Spleen (tissue), 11 donors: ENCODE data around the gene RBMX. TPM values are rescaled to one million over a fixed set of nuclear protein-coding genes. Genes with fewer than 3 reads are reported as not detected.
A peak's percentile ranks its signal among the peaks of the same experiment; 100 is the strongest.

Experiments used
- DNase-seq: peaks from one replicate; pipeline ENCODE4 v3.0.0-alpha.2; 2020
- H3K27ac ChIP-seq, 8 donors: fragments of 200-600 bp; sonication (generic) in 7 of 8; 1 replicate in 4 of 8; 2 replicates in 4 of 8; pipeline versions ENCODE4 v1.5.0 to v1.8.0; 2016 to 2021; ENCODE audit warnings: inconsistent platforms in 4 of 8, mild to moderate bottlenecking in 4 of 8, moderate library complexity in 1 of 8
- H3K27me3 ChIP-seq, 7 donors: fragments of 200-600 bp; sonication (generic) in 6 of 7; replicated peaks in 1 of 7; 1 replicate in 4 of 7; 2 replicates in 3 of 7; pipeline versions ENCODE4 v1.5.0 to v1.8.0; 2016 to 2021; ENCODE audit warnings: inconsistent platforms in 3 of 7, mild to moderate bottlenecking in 1 of 7
- H3K36me3 ChIP-seq, 6 donors: fragments of 200-600 bp; sonication (generic) in 5 of 6; 1 replicate in 4 of 6; 2 replicates in 2 of 6; pipeline versions ENCODE4 v1.5.0 to v1.8.0; 2016 to 2021; ENCODE audit warnings: inconsistent platforms in 2 of 6
- H3K4me1 ChIP-seq, 6 donors: fragments of 200-600 bp; sonication (generic) in 5 of 6; 1 replicate in 3 of 6; 2 replicates in 3 of 6; pipeline versions ENCODE4 v1.5.0 to v1.8.0; 2016 to 2021; ENCODE audit warnings: inconsistent platforms in 3 of 6
- H3K4me3 ChIP-seq, 8 donors: fragments of 200-600 bp; sonication (generic) in 7 of 8; 1 replicate in 4 of 8; 2 replicates in 4 of 8; pipeline versions ENCODE4 v1.5.0 to v1.8.0; 2016 to 2021; ENCODE audit warnings: inconsistent platforms in 4 of 8, mild to moderate bottlenecking in 4 of 8, moderate library complexity in 2 of 8
- H3K9me3 ChIP-seq, 8 donors: fragments of 200-600 bp; sonication (generic) in 7 of 8; 1 replicate in 4 of 8; 2 replicates in 4 of 8; pipeline versions ENCODE4 v1.5.0 to v1.8.0; 2016 to 2021; ENCODE audit warnings: inconsistent platforms in 4 of 8
- CTCF ChIP-seq, 11 experiments: fragments of 200-600 bp in 7 of 11; fragments of 450-650 bp in 4 of 11; sonication (generic) in 4 of 11; IDR thresholded peaks in 8 of 11; conservative IDR thresholded peaks in 3 of 11; 1 replicate in 7 of 11; 2 replicates in 4 of 11; pipeline versions ENCODE4 v1.4.0 to v1.8.0; 2016 to 2021; ENCODE audit warnings: antibody characterized with exemption in 11 of 11, inconsistent platforms in 4 of 11, mild to moderate bottlenecking in 1 of 11
- POLR2A ChIP-seq, 3 donors: fragments of 450-650 bp; IDR thresholded peaks; one replicate each; pipeline ENCODE4 v1.5.1; 2017; ENCODE audit warnings: antibody characterized with exemption in 3 of 3, mild to moderate bottlenecking in 1 of 3
- POLR2AphosphoS5 ChIP-seq, 3 donors: sonication (generic); formaldehyde crosslinking; IDR thresholded peaks; one replicate each; pipeline ENCODE4 v1.5.1; 2017; ENCODE audit warnings: antibody characterized with exemption in 3 of 3
- WGBS, 5 donors: extraction: QIAGEN DNeasy Blood & Tissue Kit in 3 of 5; methylation state at CpG; one replicate each; pipeline versions ENCODE4 v1.1.5 to v1.1.7; 2013 to 2018; 5-methylcytosine and 5-hydroxymethylcytosine counted together
- intact Hi-C: fragments of 100-400 bp; cut with DNase I; formaldehyde crosslinking; loops from one replicate; pipeline ENCODE4 v1.15.0; 2023; ENCODE audit warnings: low total_unique reads
- polyA plus RNA-seq, 3 donors: library from polyadenylated mRNA; stranded (reverse); fragments of 200-250 nt; gene quantifications; one replicate each; pipeline ENCODE4 v1.2.1, GENCODE V29; 2013
- total RNA-seq, 7 donors: library from RNA; depleted of rRNA in 3 of 7; stranded (reverse); fragments of >200 nt in 3 of 7; fragmentation: NEBNext Ultra II Directional in 4 of 7; extraction: Animal tissue kit (Norgen Biotek cat#: 25700) in 4 of 7; gene quantifications; one replicate each; pipeline versions ENCODE4 v1.1.0 to v1.2.1, GENCODE V29; 2016 to 2021
- donor health status: healthy with polysubstance abuse.
- donor health status: DM: no; HTN: no; CAD: no; lungs with moderate emphysema.
- donor health status: DM: no; HTN: no; CAD: no.
- donor health status: Bipolar disorder and iron deficiency.
- donor health status: healthy.
- donor health status: DM: no; HTN: no; CAD: no.
- donor health status: DM: yes; HTN: yes; CAD: no.

Gene RBMX
- total and polyA plus RNA-seq, 10 donors: 111 to 286 (median 168) TPM

DNA sequence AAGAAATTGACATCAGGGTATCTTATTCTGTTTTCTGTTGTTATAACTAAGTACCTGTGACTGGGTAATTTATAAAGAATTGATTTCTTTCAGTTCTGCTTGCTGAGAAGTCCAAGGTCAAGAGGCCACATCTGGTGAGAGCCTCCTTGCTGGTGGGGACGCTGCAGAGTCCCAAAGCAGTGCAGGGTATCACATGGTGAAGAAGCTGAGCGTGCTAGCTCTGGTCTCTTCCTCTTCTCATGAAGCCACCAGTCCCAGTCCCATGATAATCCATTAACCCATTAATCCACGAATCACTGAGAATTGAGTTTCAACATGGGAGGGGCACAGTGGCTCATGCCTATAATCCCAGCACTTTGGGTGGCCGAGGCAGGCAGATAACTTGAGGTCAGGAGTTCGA is 18.0 kb downstream of the RBMX start:
- Histone ChIP-seq H3K36me3 (peaks cover 0 to 78% (median 6%) of the 10 kb centered on the region in 6 donors), H3K27ac (peak overlapping the region in 1 of 8 donors; percentile 14), H3K9me3 (no peaks in the 10 kb centered on the region), H3K4me3 (no peak overlapping the region), H3K27me3 (no peaks in the 10 kb centered on the region), H3K4me1 (peaks cover 0 to 6% (median 0%) of the 10 kb centered on the region in 6 donors)
- intact Hi-C loops: no loop called here
- DNase-seq: no peak
- TF ChIP-seq POLR2AphosphoS5 (IDR thresholded peaks at IDR 0.05): no peak
- TF ChIP-seq CTCF (IDR thresholded peaks at IDR 0.05 in 8 of 11, conservative IDR thresholded peaks at IDR 0.05 in 3 of 11): no peak
- TF ChIP-seq POLR2A (IDR thresholded peaks at IDR 0.05): no peak
- 63 to 87% (median 69%) methylated on average over 1 to 5 of the region's 5 CpGs for WGBS, 5 donors

DNA sequence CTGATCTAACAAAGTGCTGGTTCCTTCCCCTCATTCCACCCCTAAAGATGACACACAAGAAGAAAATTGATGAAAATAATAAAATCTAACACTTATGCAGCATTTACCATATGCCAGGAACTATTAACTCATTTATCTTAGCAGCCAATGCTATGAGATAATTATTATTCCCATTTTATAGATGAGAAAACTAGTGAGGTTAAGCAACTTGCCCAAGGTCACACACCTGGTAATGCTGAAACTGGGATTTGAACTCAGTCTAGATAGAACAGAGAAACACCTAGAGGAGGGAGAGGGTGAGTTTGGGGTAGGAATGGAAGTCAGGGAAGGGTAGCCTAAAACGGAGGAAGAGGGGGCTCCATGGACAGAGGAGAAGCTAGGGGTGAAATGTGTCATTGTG is 18.6 kb downstream of the RBMX start:
- H3K36me3 ChIP-seq: peaks cover 0 to 73% (median 6%) of the 10 kb centered on the region in 6 donors
- no peaks in the 10 kb centered on the region for H3K9me3 ChIP-seq
- TF ChIP-seq POLR2A (IDR thresholded peaks at IDR 0.05) (no peak), POLR2AphosphoS5 (IDR thresholded peaks at IDR 0.05) (no peak), CTCF (IDR thresholded peaks at IDR 0.05 in 8 of 11, conservative IDR thresholded peaks at IDR 0.05 in 3 of 11) (no peak)
- intact Hi-C loops: no loop called here
- no peaks in the 10 kb centered on the region for H3K27me3 ChIP-seq
- WGBS, 5 donors: 64 to 89% (median 76%) methylated on average over 1 of the region's 1 CpG
- no peak for DNase-seq
- H3K4me3 ChIP-seq: no peak overlapping the region
- no peak overlapping the region for H3K27ac ChIP-seq
- peaks cover 0 to 1% (median 0%) of the 10 kb centered on the region in 6 donors for H3K4me1 ChIP-seq

GRCh38 chrX:136858007-136858756 is 22.3 kb downstream of the RBMX start:
- H3K36me3 ChIP-seq: peaks cover 0 to 40% (median 4%) of the 10 kb centered on the region in 6 donors
- no peak overlapping the region for H3K27ac ChIP-seq
- 76 to 98% (median 93%) methylated on average over 4 of the region's 4 CpGs for WGBS, 5 donors
- no peaks in the 10 kb centered on the region for H3K27me3 ChIP-seq
- no peak for DNase-seq
- no peak overlapping the region for H3K4me3 ChIP-seq
- H3K9me3 ChIP-seq: no peaks in the 10 kb centered on the region
- peaks cover 0 to 11% (median 0%) of the 10 kb centered on the region in 6 donors for H3K4me1 ChIP-seq
- intact Hi-C loops: no loop called here
- TF ChIP-seq CTCF (IDR thresholded peaks at IDR 0.05 in 8 of 11, conservative IDR thresholded peaks at IDR 0.05 in 3 of 11): no peak
- TF ChIP-seq POLR2A (IDR thresholded peaks at IDR 0.05): no peak
- no peak for TF ChIP-seq POLR2AphosphoS5 (IDR thresholded peaks at IDR 0.05)

DNA sequence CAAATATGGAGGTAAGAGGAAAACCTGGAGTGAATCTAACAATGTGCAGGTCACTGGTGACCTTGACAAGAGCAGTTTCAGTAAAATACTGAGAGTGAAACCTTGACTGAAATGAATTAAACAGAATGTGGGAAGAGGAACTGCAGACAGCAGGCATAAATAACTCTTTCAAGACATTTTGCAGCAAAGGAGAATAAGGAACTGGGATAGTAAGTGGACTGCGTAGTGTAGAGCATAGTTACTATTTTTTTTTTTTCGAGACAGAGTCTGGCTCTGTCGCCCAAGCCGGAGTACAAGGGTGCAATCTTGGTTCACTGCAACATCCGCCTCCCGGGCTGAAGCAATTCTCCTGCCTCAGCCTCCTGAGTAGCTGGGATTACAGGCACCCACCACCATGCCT is 24.0 kb downstream of the RBMX start:
- intact Hi-C loops: no loop called here
- peaks cover 0 to 11% (median 0%) of the 10 kb centered on the region in 6 donors for H3K4me1 ChIP-seq
- no peaks in the 10 kb centered on the region for H3K9me3 ChIP-seq
- peak overlapping the region in 4 of 8 donors; percentile 38 to 58 (median 50) for H3K27ac ChIP-seq
- DNase-seq: no peak
- H3K27me3 ChIP-seq: no peaks in the 10 kb centered on the region
- no peak for TF ChIP-seq POLR2A (IDR thresholded peaks at IDR 0.05)
- TF ChIP-seq CTCF (IDR thresholded peaks at IDR 0.05 in 8 of 11, conservative IDR thresholded peaks at IDR 0.05 in 3 of 11): no peak
- TF ChIP-seq POLR2AphosphoS5 (IDR thresholded peaks at IDR 0.05): peak in 1 of 3 donors; percentile 8
- peaks cover 0 to 24% (median 0%) of the 10 kb centered on the region in 6 donors for H3K36me3 ChIP-seq
- H3K4me3 ChIP-seq: no peak overlapping the region
- WGBS, 5 donors: 47 to 88% (median 80%) methylated on average over 6 of the region's 6 CpGs
